OCI-LY7 (cell line): ENCODE data around the gene GPR3.

ENCODE experiments used
- CTCF ChIP-seq: fragments of 200-600 bp; sonication (generic); conservative IDR thresholded peaks from 2 replicates; pipeline ENCODE4 v1.5.1; 2014; ENCODE audit warnings: mild to moderate bottlenecking, antibody characterized with exemption, low read length, moderate library complexity, mixed read lengths
- EZH2phosphoT487 ChIP-seq: fragments of 200-600 bp; sonication (generic); IDR thresholded peaks from 2 replicates; pipeline ENCODE4 v1.6.1; 2018; ENCODE audit warnings: low read depth, borderline replicate concordance, mild to moderate bottlenecking, mixed run types, antibody characterized with exemption, low read length, moderate library complexity, mixed read lengths

- no peak for TF ChIP-seq CTCF
- TF ChIP-seq EZH2phosphoT487, result no peak
These were observed 10.3 kb upstream of the GPR3 start for GRCh38 chr1:27381969-27382762.
